ENCODE data around the gene KCMF1.

- TF ChIP-seq CTCF (IDR thresholded peaks at IDR 0.05) (no peak), POLR2A (IDR thresholded peaks at IDR 0.05) (no peak)
These were observed 118.0 kb downstream of the KCMF1 start for GRCh38 chr2:85088921-85089320.

Data from adrenal gland (tissue), 5 donors.